Measurements from ENCODE around the gene SEC23A.
"Not testable (repeated sequence)": the region's sequence is repeated elsewhere in the genome, so short reads cannot be mapped to it uniquely, and the experiment has no call there.

SEC23A gene

DNA sequence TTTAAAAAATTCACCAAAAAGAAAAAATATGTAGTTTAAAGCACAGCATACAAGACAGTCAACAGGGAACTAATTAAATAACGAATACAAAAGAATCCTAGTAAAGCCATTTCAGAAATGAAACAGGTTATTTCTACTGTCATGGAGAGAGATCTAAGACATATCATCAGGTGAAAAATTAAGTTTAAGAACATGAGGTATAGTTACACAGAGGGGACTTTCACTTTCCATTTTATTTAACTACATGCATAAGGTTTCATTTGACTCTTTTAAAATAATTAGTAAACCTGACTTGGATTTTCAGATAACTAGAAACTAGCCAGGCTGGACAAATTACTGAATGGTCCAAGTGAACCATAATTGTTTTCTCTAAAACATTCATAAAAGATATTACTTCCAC lies 11.3 kb downstream of the SEC23A start:
- no peak for DNase-seq (ENCODE audit: low read depth in 2 of 2)

GRCh38 chr14:39090548-39091111 lies 12.4 kb downstream of the SEC23A start:
- no peak for DNase-seq (ENCODE audit: low read depth in 2 of 2)

GRCh38 chr14:39087493-39087892 lies 15.5 kb downstream of the SEC23A start:
- no peak for DNase-seq (ENCODE audit: low read depth in 2 of 2)

GRCh38 chr14:39085933-39086332 lies 17.1 kb downstream of the SEC23A start:
- no peak for DNase-seq (ENCODE audit: low read depth in 2 of 2)

DNA sequence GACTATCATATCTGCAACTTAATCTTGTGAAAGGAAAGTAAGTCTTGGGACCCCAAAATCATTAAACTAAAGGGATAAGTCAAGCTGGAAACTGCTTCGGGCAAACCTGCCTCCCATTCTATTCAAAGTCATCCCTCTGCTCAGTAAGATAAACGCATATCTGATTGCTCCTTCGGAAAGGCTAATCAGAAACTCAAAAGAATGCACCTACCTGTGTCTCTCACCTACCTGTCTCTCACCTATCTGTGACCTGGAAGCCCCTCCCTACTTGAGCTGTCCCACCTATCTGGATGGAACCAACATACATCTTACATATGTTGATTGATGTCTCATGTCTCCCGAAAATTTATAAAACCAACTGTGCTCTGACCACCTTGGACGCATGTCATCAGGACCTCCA lies 19.9 kb downstream of the SEC23A start:
- DNase-seq (ENCODE audit: low read depth in 2 of 2) = no peak

GRCh38 chr14:39080886-39081285 lies 22.1 kb downstream of the SEC23A start:
- no peak for DNase-seq (ENCODE audit: low read depth in 2 of 2)

DNA sequence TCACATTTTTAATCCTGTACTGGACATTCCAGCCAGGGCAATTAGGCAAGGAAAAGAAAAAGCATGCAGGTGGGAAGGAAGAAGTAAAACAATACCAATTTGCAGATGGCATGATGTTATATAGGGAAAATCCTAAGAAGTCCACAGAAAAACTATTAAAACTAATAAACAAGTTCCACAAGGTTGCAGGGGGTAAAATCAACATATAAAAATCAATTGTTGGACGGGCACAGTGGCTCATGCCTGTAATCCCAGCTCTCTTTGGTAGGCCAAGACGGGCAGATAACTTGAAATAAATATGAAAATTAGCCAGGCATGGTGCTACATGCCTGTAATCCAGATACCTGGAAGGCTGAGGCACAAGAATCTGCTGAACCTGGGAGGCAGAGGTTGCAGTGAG lies 31.9 kb downstream of the SEC23A start:
- DNase-seq (ENCODE audit: low read depth in 2 of 2) = no peak

- no peak for DNase-seq (ENCODE audit: low read depth in 2 of 2)
These were observed 33.1 kb downstream of the SEC23A start for GRCh38 chr14:39069923-39070322.

DNA sequence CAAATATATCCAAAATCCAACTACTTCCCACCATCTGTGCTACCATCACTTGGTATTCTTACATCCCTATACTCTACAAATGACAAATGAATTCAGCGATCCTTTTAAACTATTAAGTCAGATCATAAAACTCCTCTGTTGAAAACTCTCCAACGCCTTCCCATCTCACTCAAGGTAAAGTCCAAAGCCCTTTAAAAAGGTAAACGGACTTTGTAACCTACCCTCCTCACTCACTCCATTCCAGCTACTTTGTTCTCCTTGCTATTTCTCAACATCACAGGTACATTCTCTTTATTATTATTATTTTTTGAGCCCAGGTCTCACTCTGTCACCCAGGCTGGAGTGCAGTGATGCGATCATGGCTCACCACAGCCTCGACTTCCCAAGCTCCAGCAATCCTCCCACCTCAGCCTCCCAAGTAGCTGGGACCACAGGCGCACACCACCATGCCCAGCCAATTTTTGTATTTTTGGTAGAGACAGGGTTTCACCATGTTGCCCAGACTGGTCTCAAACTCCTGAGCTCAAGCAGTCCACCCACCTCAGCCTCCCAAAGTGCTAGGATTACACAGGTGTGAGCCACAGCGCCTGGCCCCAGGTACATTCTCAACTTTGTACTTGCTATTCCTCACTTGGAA lies 33.7 kb downstream of the SEC23A start:
- not testable (repeated sequence) for DNase-seq (ENCODE audit: low read depth in 2 of 2)

DNA sequence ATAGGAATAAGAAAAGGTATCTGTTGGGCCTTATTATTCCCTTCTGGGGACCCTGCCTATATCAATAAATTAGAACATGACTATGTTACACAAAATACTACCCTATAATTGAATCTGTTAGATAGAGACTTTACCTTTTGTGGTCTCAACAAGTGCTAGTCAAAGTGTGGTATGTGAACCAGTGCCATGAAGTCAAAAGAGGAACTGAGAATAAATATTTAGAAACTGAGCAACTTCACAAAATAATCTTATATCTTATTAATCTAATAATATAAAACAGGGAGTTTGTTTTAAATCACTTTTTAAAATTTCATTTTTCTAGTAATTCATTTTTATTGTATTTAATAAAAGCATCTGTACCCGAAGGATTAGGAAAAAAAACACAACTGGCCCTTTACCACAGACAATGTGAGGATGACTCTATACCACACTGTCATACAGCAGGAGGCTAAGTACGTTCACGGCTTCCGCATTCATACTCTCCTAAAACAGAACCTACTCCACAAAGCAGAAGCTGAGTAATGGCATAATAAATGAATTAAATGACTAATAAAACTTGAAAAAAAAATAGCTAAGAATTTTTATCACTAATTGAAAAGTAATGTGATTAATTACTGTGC lies 42.1 kb downstream of the SEC23A start:
- no peak for DNase-seq (ENCODE audit: low read depth in 2 of 2)

- DNase-seq (ENCODE audit: low read depth in 2 of 2) = no peak
These were observed 47.1 kb downstream of the SEC23A start for GRCh38 chr14:39055786-39056474.

GRCh38 chr14:39052869-39053454 lies 50.1 kb downstream of the SEC23A start:
- DNase-seq (ENCODE audit: low read depth in 2 of 2) = not testable (repeated sequence)

- DNase-seq (ENCODE audit: low read depth in 2 of 2) = no peak
These were observed 52.6 kb downstream of the SEC23A start for GRCh38 chr14:39050389-39050788.

GRCh38 chr14:39045889-39046288 lies 57.1 kb downstream of the SEC23A start:
- DNase-seq (ENCODE audit: low read depth in 2 of 2) = peak in 1 of 2 donors; percentile 0

DNA sequence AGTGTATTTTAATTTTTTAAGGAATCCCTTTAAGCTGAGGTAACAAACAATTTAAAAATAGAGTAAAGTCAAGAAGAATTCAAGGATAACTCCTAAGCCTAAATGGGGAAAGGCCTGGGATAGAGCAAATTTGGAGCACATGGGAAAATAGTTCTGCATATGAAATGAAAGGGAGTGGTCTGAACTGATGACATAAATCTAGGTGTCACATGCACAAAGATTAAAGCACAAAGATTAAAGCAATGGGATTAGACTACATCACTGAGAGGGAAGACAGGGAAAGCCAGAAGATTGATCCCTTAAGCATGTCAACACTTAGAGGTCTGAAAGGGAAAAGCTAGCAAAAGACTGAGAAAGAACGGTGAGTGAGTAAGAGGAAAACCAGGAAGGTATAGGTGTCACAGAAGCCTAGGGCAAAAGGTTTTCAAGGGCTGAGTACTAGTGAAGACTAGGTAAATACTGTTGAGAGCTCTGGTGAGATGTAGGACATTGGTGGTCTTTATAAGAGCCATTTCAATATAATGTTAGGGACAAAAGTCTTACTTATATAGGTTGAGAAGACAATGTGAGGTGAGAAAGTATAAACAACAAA lies 59.6 kb downstream of the SEC23A start:
- no peak for DNase-seq (ENCODE audit: low read depth in 2 of 2)

DNA sequence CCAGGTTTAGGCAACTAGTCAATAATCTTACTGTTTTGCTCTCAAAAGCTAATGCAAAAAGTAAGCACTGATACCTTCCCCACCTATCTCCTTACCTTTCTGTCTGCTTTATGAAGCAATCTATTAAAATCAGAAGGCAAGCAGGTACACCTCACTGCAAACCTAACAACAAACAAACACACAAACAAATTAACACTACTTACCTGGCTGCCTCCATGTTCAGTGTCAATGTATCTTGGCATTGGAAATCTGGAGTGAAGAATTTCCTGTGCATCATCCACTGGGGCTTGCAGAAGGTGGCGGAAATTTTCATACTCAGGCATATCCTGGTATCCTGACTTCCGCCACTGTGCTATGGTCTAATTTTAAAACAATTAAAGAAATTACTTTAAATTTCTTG lies 62.5 kb downstream of the SEC23A start:
- no peak for DNase-seq (ENCODE audit: low read depth in 2 of 2)

DNA sequence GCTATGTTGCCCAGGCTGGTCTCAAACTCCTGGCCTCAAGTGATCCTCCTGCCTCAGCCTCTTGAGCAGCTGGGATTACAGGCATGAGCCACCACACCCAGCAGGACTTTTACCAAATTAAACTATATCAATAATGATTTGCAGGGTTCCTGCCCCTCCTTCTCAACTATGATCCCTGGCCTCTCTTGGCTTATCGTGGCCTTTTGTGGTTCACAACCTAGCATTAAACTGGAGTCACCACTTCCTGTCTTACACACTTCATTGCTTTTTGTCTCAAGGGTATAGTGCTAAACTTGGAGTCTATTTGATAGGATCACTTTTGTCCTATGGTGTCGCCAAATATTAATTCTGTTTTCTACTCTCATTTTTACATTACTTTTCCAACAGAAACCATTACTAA lies 64.5 kb downstream of the SEC23A start:
- DNase-seq (ENCODE audit: low read depth in 2 of 2) = no peak

GRCh38 chr14:39036760-39037159 lies 66.3 kb downstream of the SEC23A start:
- DNase-seq (ENCODE audit: low read depth in 2 of 2) = no peak

GRCh38 chr14:39035336-39035735 lies 67.7 kb downstream of the SEC23A start:
- no peak for DNase-seq (ENCODE audit: low read depth in 2 of 2)

DNA sequence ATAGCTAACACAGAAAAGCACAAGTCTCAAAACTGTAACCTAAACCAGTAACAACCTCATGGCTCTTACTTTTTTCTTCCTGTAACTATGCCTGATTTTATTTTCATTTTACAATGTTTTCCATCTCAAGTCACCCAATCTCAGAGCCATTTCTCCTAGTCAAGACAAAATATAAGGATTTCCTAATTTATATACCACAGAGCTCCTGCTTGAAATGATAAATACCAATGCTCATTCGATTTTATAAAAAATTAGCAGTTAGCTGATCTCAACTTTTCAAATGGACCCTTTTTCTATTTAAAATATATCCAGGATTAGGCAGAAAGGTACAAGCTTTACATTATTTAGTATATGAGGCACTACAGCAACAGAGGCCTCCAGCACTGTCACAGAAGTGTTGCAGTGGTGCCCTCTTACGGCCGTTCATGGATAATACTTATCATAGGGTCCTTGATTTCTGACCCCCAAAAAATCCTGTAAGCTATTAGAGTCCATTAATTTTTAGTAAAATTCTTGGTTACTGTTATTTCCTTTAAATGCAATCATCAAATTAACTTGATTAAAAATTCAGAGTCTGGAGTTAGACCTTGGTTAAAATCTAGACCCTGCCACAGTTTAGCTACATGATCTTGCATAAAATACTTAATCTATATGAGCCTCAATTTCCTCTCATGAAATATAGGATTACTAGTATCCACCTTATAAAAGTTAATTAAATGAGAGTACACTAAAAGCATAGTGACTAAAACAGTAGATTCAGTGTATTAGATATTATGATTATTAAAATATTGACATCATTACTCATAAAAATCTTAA lies 68.3 kb downstream of the SEC23A start:
- DNase-seq (ENCODE audit: low read depth in 2 of 2) = no peak

- no peak for DNase-seq (ENCODE audit: low read depth in 2 of 2)
These were observed 69.7 kb downstream of the SEC23A start for GRCh38 chr14:39033371-39033770.
